Rectal smooth muscle tissue (tissue), 1 donor: ENCODE measurements around the gene PARP3.

Source experiments
- H3K27ac ChIP-seq: one replicate; pipeline ENCODE4 v1.7.0; 2013; ENCODE audit warnings: low read depth, low read length, inconsistent platforms
- H3K27me3 ChIP-seq: one replicate; pipeline ENCODE4 v1.7.0; 2013; ENCODE audit warnings: low read length; ENCODE audit not compliant: control insufficient read depth, insufficient read depth
- H3K36me3 ChIP-seq: one replicate; pipeline ENCODE4 v1.7.0; 2013; ENCODE audit warnings: low read length; ENCODE audit not compliant: control insufficient read depth, insufficient read depth
- H3K4me1 ChIP-seq: one replicate; pipeline ENCODE4 v1.7.0; 2013; ENCODE audit warnings: low read length; ENCODE audit not compliant: control insufficient read depth, insufficient read depth
- H3K4me3 ChIP-seq: one replicate; pipeline ENCODE4 v1.7.0; 2013; ENCODE audit warnings: low read length
- H3K9ac ChIP-seq: one replicate; pipeline ENCODE4 v1.7.0; 2013; ENCODE audit warnings: low read length

Gene PARP3

GRCh38 chr3:51935886-51936755, 6.0 kb upstream of the PARP3 start:
- Histone ChIP-seq H3K27ac (no peak overlapping the region), H3K4me3 (no peak overlapping the region), H3K36me3 (peaks cover 42% of the 10 kb centered on the region), H3K27me3 (no peaks in the 10 kb centered on the region), H3K9ac (no peak overlapping the region), H3K4me1 (peaks cover 4% of the 10 kb centered on the region)

GRCh38 chr3:51937014-51937413, 5.1 kb upstream of the PARP3 start:
- H3K27ac ChIP-seq = no peak overlapping the region
- H3K4me1 ChIP-seq = peaks cover 5% of the 10 kb centered on the region
- peaks cover 42% of the 10 kb centered on the region for H3K36me3 ChIP-seq
- no peak overlapping the region for H3K4me3 ChIP-seq
- no peak overlapping the region for H3K9ac ChIP-seq
- H3K27me3 ChIP-seq = no peaks in the 10 kb centered on the region

DNA sequence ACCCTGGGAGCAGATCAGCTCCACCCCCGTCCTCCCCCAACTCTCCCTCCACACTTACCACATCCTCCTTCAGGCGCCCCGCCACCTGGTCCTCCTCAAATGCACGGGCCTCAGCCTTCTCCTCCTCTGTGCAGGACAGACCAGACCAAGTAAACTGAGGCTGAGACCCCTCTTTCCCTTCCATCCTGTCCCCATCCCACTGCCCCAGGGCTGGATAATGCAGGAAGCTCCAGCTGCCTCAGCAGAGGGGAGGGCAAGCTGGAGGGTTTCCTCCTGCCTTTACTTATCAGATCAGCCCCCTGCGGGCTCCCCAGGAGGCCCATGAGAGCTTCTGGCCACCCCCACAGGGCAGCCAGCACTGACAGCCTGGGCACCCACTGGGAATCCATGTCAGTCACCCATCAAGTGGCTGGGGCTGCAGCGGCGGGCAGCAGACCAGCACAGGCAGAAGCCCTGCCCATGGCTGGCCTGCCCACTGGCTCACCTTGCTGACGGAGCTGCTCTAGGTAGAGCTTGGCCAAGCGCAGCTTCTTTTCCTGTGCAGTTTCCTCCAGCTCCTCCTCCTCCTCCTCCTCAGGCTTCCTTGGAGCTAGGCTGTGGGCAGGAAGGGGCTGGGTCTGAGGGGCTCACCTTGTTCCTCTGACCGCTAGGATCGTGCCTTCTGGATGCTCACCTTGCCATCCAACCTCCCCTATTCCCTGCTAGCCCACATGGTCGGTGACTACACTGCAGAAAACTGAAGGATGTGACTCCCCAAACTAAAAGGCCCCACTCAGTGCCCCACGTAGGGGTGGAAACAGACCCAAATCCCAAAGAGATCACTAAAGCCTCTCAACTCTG, 4.3 kb upstream of the PARP3 start:
- no peak overlapping the region for H3K27ac ChIP-seq

DNA sequence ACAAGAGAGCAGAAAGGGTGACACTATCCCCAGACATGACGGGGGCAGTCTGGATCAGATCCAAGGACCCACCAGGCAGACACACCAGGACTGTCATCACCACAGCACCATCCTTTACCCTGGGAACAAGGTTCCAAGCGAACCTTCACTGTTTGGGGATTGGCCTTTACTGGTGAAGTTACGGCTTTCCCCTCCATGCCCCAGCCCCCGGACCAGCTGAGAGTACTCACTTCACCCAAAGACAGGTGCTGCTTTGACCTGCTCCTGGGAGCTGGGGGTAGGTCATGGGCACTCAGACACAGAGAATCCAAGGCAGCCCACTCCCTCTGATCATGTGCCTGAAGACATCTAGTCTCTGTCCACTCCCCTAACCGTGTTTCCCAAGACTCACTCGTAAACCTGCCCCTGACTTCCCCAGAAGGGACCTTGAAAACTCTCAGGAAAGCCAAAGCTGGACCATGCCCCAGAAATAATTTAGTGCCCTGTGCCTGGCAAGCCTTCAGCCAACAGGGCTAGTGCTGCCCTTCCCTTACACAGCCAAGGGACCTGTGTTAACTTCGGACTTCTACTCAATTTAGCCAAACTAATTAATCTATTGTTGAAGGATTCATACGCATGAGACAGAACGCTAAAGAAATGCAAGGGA, 3.3 kb upstream of the PARP3 start:
- peaks cover 15% of the 10 kb centered on the region for H3K4me1 ChIP-seq
- H3K9ac ChIP-seq = no peak overlapping the region
- peaks cover 31% of the 10 kb centered on the region for H3K36me3 ChIP-seq
- H3K27me3 ChIP-seq = no peaks in the 10 kb centered on the region
- no peak overlapping the region for H3K27ac ChIP-seq
- H3K4me3 ChIP-seq = no peak overlapping the region

More for the DNA sequence above, 4.3 kb upstream of the PARP3 start:
- Histone ChIP-seq H3K36me3 (peaks cover 40% of the 10 kb centered on the region), H3K4me1 (peaks cover 11% of the 10 kb centered on the region), H3K27me3 (no peaks in the 10 kb centered on the region), H3K9ac (no peak overlapping the region), H3K4me3 (no peak overlapping the region)

DNA sequence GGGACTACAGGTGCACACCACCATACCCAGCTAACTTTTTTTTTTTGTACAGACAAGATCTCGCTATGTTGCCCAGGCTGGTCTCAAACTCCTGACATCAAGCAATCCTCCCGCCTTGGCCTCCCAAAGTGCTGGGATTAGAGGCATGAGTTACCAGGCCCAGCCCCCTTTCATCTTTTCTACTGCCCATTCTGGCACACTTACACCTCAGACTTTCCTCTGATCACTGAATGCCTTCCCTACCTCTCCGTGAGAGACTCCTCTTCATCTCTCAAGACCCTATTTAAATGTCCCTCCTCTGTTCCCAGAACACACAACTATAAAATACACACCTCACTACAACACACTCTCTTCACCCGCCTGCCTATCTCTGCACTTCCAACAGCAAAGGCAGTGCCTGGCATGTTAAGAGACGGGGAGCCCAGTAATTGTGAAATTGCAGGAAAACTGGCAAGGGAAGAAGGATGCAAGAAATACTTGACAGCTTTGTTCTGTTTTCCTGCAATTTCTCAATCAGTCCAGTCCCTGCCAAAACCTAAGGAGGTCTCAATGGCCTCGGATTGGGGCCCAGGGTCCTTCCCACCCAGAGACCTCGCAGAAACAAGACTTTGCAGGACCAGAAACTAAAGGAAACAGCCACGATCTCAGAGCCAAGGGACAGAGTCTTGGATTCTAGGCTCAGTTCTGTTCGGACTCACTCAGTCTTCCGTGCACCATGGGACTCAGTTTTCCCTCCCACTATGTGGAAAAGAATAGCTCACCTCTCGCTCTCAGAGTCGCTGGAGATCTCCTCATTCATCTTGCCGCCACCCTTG, 1.3 kb upstream of the PARP3 start:
- Histone ChIP-seq H3K4me3 (peak overlapping the region; percentile 69), H3K9ac (peak overlapping the region; percentile 32), H3K4me1 (peaks cover 15% of the 10 kb centered on the region), H3K36me3 (peaks cover 18% of the 10 kb centered on the region), H3K27me3 (no peaks in the 10 kb centered on the region), H3K27ac (no peak overlapping the region)

DNA sequence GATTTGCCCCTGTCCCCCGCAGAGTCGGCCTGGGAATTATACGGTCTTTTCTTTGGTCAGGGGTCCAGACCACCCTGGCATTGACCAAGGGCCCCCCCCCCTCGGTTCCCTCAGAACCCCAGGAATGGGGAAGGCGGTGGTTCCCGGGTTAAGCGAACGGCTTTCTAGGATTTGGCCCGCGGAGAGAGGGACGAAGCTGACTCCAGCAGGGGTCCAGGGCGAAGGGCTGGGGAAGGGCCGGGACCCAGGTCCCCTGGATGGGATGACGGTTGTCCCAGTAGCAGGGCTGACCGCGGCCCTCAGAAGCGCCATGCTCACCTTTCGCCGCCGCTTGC, 733 bp upstream of the PARP3 start:
- H3K27ac ChIP-seq = no peak overlapping the region
- H3K4me1 ChIP-seq = peaks cover 15% of the 10 kb centered on the region
- H3K4me3 ChIP-seq = peak overlapping the region; percentile 69
- peaks cover 12% of the 10 kb centered on the region for H3K36me3 ChIP-seq
- H3K27me3 ChIP-seq = no peaks in the 10 kb centered on the region
- H3K9ac ChIP-seq = peak overlapping the region; percentile 32

DNA sequence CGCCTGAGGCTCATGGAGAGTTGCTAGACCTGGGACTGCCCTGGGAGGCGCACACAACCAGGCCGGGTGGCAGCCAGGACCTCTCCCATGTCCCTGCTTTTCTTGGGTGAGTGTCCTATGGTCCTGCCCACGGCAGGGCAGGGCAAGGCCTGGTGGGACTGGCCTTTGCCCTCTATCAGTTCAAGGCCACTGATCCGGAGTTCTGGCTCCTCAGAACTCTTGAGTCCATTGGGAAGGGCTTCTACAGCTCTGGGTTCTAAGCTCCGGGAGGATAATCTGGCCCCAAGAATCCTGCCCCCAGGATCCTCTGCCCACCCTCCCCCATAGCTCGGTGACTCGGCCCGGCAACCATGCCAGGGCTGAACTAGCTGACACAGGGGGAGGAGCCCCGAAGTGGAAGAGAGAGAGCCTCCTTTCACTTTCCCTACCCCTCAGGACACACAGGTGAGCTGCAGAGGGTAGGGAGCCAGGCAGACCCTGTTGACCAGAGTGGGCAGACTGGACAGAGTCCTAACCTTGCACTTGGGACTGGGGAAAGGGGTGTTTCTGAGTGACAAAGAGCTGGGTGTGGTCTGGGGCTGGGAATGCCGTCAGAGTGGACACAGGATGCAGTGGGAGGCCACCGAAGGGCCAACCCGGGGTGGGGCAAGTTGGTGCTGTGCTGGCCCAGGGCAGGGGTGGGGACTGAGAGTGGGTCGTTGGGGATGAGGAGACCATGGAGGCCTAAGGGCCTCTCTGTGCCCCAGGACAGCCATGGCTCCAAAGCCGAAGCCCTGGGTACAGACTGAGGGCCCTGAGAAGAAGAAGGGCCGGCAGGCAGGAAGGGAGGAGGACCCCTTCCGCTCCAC, 664 bp downstream of the PARP3 start:
- Histone ChIP-seq H3K27me3 (no peaks in the 10 kb centered on the region), H3K36me3 (no peaks in the 10 kb centered on the region), H3K9ac (peak overlapping the region; percentile 97), H3K4me3 (peak overlapping the region; percentile 74), H3K4me1 (peaks cover 15% of the 10 kb centered on the region), H3K27ac (peak overlapping the region; percentile 94)

GRCh38 chr3:51943451-51944391, 1.6 kb downstream of the PARP3 start:
- Histone ChIP-seq H3K4me3 (peak overlapping the region; percentile 74), H3K27me3 (no peaks in the 10 kb centered on the region), H3K4me1 (peaks cover 15% of the 10 kb centered on the region), H3K9ac (peak overlapping the region; percentile 28), H3K36me3 (no peaks in the 10 kb centered on the region), H3K27ac (no peak overlapping the region)

DNA sequence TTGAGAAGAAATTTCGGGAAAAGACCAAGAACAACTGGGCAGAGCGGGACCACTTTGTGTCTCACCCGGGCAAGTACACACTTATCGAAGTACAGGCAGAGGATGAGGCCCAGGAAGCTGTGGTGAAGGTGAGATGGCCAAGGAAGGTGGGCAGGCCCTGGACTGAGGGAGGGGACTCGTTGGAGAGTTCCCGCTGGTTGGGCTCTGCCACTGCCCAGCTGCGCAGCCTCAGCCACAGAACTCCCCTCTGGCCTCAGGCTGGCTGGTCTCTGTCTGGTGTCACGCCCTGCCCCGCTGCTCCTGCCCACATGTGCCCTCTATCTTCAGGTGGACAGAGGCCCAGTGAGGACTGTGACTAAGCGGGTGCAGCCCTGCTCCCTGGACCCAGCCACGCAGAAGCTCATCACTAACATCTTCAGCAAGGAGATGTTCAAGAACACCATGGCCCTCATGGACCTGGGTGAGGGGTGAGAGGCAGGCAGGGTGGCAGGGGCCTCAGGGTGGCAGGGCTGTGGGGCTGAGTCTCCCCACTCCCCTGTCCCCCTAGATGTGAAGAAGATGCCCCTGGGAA, 2.4 kb downstream of the PARP3 start:
- Histone ChIP-seq H3K4me1 (peaks cover 15% of the 10 kb centered on the region), H3K4me3 (no peak overlapping the region), H3K27me3 (no peaks in the 10 kb centered on the region), H3K36me3 (no peaks in the 10 kb centered on the region), H3K27ac (no peak overlapping the region), H3K9ac (no peak overlapping the region)

DNA sequence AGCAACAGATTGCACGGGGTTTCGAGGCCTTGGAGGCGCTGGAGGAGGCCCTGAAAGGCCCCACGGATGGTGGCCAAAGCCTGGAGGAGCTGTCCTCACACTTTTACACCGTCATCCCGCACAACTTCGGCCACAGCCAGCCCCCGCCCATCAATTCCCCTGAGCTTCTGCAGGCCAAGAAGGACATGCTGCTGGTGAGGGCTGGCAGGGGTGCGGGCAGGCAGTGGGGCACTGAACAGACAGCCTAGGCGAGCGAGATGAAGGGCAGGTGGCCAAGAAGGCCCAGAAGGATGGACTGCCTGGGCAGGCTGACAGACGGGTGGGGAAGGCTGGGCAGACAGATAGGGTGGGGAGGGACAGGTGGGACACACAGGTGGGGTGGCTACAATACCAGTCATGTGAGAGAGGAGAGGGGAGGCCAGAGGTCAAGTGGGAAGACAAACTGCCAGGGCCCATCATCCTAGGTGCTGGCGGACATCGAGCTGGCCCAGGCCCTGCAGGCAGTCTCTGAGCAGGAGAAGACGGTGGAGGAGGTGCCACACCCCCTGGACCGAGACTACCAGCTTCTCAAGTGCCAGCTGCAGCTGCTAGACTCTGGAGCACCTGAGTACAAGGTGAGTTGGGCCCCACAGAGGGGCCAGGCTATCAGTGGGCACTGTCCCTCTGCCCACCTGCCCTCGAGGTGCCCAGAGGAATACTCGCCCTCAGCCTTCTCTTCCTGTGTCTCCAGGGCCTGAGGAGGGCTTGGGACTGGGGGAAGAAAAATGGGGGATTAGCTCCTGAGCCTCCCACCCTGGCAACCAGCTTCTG, 3.1 kb downstream of the PARP3 start:
- no peaks in the 10 kb centered on the region for H3K27me3 ChIP-seq
- no peak overlapping the region for H3K27ac ChIP-seq
- no peak overlapping the region for H3K4me3 ChIP-seq
- no peak overlapping the region for H3K9ac ChIP-seq
- peaks cover 15% of the 10 kb centered on the region for H3K4me1 ChIP-seq
- H3K36me3 ChIP-seq = no peaks in the 10 kb centered on the region
